Fibroblast of skin of left biceps (primary cell): Measurements from ENCODE around the gene RIN2.
"Not testable (repeated sequence)": the region's sequence is repeated elsewhere in the genome, so short reads cannot be mapped to it uniquely, and the experiment has no call there.

Source experiments
- DNase-seq, 2 experiments: peaks; one replicate each; pipeline ENCODE4 v3.0.0-alpha.2; 2013; ENCODE audit warnings: low read depth in 2 of 2

The RIN2 gene

DNA sequence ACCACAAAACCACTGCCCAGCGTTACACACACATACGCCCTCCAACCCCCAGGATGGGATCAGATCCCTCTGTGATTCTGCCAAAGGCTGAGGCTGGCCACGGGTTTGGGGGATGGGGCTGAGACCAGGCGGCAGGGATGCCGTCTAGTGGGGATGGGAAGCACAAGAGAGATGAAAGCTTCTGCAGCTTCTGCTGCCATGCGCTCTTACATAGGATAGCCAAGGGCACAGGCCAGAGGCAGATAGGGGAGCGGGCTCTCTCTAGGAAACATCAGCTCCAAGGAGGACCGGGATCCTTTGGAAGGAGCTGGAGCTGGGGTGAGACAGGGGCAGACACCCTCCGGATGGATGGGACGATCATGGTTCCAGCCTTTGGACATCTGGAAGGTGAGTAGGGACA is 18.7 kb upstream of the RIN2 start:
- no peak for DNase-seq

DNA sequence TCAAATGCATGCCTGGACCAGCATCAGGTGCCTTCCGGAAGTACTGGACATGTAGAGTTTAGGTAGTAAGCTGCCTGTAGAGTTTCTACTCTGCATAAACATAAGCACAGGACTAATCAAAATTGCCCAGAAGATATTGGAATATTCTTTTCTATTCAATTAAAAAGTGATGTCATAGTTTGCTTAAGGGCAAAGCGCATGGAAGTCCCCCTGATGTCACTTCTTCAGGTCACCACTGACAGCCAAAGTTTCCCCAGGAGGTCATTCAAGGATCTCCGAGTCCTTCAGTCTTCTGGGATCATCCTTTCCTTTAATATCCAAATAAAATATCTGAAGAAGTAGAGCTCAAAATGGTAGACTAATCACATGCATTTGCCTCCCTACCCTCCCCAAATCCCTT is 17.5 kb upstream of the RIN2 start:
- no peak for DNase-seq

DNA sequence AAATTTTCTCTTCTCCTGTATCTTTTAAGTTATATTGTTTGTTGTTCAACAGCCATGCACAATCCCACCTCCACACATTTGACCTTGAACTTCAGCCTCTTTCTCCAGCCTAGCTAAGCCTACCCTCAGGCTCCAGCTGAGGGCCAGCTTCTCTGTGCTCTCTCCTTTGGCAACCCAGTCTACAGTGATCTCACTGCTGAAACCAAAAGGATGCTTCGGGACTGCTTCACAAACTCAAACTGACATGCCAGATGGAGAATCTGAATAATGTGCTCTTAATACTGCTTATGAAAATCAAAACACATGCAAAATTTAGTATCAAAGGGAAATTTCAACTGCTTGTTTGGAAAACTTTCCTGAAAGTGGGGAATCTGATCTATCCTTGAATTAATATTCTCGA is 16.1 kb upstream of the RIN2 start:
- DNase-seq, result no peak

DNA sequence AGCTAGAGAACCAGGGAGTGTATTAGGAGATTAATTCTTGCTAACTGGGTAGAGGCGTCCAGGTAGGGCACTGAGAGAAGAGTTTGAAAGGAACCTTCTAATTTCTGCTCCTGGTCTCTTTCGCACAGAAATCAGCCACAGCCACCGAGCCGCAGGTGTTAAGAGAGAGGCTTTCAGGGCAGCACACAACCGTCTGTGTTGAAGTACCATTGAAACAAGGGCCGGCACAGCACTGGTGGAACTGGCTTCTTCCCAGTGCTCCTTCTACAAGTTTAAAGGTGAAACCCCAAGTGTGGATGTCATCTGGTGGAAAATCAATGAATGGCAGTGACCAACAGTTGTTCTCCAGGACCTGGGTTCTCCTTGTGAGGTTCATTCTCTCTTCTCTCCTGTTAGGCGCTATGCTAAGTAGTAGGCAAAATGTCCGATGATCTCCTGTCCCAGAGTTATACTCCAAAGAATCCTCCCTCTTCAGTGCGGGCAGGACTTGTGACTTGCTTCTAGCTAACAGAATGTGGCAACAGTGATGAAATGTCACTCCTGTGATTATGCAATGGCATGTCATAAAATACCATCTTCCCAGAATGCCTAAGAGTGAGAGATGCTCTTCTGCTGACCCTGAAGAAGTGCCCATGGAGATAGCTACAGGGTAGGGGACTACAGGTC is 15.0 kb upstream of the RIN2 start:
- DNase-seq, result no peak

DNA sequence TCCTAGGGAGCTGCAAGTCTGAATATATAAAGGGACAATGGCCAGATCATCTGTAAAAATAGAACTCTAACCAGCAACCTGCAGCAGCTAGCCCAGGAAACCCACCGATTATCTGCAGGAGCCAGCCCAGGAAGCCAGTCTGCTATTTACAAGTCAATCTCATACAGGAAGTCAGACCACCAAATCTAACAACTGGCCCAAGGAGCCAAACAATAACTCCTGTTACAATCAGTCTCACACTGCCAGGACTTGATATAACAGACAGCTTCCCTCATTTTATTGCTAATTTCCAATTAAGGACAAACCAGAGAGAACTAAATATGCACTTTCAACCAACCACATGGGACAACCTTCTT is 14.4 kb upstream of the RIN2 start:
- no peak for DNase-seq

DNA sequence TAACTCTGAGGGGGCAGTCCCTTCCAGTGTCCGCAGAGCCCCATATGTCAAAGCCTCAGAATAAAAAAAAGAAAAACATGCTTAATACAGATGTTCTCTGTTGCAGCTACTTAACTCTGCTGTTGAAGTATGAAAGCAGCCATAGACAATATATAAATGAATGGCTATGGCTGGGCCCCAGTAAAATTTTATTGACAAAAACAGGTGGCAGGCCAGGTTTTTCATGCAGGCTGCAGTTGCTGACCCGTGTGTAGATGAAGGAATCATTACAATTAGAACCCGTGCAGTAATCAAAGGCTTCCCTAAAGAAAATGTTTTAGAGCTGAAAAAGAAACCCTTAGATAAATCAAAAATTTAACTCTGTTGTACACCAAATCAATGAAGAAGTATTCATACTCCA is 13.0 kb upstream of the RIN2 start:
- no peak for DNase-seq

DNA sequence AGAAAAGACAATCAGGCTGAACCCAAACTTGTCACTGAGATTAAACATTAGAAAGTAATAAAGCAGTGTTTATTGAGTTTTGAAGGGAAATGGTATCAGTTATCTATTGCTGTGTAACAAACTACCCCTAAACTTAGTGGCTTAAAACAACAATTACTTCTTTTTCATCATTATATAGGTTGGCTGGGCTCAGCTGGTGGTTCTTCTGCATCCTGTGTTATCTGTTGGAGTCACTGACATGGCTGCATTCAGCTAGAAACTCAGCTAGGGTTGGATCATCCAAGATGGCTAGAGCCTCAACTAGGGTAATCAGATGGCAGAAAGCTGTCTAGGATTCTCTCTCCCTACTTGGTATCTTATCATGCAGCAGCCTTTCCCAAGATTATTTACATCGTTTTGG is 12.5 kb upstream of the RIN2 start:
- DNase-seq, result no peak

DNA sequence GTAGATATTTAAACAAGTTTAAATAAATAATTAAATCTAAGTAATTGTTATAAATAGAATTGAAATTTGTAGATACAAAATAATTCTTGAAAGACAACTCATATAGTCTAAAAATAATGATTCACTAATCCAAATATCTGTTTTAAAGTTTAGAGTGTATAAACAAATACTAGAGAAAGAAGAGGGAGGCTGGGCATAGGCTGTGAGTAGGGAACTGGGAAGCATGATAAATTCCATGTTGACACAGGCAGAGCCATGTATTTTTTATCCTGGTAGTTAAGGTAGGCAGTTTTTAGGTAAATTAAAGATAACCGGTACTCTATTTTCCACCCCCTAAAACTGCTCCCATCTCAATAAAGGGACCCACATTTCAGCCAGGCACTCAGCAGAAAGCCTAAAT is 11.7 kb upstream of the RIN2 start:
- no peak for DNase-seq

DNA sequence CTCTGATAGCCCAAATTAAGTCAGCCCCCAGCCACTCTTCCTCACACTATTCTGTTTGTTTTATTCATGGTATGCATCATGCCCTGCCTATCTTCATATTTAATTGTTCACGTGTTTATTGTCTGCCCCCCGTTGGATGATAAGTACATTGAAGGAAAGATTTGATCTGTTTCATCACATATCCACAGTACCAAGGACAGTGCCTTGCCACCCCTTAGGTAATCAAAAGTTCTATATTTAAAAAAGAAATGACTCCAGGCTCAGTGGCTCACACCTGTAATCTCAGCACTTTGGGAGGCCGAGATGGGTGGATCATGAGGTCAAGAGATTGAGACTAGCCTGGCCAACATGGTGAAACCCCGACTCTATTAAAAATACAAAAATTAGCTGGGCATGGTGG is 10.2 kb upstream of the RIN2 start:
- no peak for DNase-seq

DNA sequence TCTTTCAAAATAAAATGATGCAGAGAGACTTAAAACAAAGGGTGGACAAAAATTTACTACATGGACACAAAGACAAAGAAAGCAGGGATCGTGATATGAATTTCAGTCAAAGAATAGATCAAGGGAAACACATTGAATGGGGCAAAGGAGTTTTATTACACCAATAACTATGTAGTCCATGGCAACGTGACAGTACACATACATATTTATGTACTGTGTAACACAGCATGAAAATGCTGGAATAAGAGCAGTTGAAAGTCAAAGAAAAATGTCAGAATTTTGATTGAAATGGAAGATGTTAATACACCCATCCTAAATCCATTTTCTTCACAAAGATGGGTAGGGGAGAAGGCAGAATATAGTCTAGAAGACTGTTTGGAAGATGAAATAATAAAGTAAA is 9.4 kb upstream of the RIN2 start:
- no peak for DNase-seq

DNA sequence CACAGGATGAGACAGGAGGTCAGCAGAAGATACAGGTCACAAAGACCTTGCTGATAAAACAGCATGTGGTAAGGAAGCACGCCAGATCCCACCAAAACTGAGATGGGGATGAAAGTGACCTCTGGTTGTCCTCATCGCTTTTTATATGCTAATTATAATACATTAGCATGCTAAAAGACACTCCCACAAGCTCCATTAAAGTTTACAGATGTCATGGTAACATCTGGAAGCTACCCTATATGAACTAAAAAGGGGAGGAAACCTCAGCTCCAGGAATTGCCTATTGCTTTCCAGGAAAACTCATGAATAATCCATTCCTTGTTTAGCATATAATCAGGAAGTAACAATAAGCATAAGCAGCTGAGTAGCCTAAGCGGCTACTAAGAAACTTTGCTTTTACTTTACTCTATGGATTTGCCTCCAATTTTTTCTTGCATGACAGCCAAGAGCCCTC is 8.4 kb upstream of the RIN2 start:
- DNase-seq, result no peak

DNA sequence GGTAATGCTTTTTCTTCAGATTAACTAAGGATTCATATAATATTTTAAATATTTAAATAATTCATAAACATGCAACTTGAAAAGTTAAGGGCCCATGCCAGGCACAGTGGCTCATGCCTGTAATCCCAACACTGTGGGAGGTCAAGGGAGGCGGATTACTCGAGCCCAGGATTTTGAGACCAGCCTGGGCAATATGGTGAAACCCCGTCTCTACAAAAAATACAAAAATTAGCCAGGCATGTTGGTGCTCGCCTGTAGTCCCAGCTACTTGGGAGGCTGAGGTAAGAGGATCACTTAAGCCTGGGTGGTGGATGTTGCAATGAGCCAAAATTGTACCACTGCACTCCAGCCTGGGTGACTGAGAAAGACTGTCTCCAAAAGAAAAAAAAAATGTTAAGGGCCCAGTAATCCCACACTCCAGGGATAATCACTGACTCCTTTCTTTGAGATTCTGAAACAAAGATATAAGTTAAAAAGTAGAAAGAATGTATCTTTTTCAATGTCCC is 7.9 kb upstream of the RIN2 start:
- DNase-seq, result no peak

DNA sequence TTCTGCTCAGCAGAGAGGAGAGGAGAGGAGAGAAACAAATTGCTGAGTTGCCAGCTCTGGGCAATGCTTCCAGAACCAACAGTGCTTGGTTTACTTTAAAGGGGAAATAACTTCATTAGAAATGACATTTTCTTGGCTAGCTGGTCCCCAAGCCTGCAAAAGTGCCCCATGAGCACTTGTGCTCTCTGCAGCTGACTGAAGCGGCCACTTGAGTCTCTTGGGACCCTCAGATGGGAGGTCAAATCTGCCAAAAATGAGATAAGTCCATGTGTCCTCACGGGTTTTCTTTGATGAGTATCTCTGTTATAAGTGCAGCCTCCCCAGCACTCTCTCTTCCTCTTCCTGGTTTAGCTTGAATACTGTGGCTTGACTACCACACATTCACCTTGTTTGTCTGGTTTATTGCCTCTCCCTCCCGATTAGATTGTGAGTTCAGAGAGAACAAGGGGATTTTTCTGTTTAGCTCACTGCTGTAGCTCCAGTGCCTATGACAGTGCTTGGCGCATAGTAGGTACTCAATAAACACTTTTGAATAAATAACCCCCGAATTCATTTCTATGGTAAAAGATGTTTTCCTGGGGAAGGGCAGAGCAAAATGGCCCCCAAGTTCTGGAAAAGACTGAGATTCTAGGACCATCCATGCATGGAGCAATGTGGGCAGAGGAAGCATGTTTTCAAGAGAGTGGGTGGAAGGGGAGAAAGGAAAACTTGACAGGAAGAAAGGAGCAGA is 7.0 kb upstream of the RIN2 start:
- no peak for DNase-seq

DNA sequence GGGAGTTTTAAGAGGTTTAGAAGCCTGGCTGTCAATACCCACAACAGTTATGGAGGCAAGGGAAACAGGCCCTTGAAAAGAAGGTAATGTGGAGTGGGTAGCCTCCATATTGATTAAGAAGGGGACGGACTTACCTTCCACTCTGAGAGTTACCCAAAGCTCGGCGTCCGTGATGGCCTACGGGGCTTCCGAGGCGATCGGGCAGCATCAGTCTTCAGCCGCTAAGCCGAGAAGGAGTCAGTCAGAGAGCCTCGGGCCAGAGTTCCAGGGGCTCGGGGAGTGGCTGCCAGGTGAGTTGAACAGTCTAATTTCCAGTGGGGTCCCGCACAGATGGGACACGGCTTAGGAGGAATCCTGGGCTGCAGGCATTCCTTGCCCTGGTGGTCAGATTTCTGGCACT is 3.9 kb upstream of the RIN2 start:
- DNase-seq, result not testable (repeated sequence)

DNA sequence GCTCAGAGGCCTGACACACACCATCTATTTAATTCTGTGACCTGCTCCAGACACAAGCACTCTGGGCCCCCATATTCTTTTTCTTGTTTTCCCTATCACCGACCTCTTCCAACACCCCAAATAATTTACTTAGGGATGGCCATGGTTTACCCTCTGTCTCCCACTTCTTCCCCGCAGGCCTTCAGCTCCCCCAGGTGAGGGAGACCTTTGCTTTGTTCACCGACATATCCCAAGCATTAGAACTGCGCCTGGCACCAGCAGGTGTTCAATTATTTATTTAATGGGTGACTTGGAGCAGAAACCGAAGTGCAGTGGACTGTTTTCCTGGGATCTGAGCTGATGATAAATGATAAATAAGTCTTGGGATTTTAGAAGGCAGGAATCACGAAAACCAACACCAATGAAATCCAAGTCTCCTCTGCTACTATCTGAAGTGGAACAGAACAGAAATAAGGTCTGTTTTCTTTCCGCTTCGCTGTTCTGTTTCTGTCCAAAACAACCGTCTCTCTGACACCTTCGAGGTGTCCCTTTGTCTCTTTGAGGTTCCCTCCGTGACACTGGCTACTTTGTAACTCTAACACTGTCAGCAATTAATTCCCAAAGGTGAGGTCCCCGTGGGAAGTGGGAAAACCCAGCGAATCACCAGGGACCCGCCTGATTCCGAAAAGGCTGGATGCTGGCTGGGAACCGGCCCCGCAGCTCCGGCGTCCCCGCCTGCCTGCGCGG is 1.1 kb upstream of the RIN2 start:
- DNase-seq, result no peak

DNA sequence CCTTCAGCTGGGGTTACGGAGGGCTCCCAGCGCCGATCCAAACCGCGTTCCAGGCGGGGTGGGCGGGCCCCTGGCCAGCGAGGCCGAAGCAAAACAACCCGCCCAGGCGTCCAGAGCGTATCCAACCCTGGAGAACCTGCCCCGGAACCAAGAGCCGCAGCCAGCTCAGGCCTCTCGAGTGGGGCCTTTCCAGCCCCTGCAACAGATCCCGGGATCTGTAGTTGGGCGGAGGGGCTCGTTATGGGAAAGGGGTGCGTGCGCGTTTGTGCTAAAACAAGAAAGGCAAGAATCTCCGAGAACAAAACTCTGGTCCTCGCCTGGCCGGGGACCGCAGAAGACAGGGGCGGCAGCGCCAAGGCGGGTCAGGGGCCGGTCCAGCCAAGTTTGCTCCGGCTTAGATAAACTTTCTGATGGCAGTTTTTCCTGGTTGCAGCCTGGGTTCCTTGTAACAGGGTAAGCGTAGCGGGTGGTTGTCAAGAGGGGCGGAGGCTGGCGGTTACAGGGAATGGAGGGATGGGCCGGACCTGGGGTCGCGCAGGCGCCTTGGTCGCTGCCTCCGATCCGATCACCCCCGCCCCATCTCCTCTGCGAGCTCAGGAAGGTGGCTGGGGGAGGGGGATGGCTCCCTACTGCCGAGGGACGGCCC is 448 bp upstream of the RIN2 start:
- peak; percentile 70 to 71 for DNase-seq

DNA sequence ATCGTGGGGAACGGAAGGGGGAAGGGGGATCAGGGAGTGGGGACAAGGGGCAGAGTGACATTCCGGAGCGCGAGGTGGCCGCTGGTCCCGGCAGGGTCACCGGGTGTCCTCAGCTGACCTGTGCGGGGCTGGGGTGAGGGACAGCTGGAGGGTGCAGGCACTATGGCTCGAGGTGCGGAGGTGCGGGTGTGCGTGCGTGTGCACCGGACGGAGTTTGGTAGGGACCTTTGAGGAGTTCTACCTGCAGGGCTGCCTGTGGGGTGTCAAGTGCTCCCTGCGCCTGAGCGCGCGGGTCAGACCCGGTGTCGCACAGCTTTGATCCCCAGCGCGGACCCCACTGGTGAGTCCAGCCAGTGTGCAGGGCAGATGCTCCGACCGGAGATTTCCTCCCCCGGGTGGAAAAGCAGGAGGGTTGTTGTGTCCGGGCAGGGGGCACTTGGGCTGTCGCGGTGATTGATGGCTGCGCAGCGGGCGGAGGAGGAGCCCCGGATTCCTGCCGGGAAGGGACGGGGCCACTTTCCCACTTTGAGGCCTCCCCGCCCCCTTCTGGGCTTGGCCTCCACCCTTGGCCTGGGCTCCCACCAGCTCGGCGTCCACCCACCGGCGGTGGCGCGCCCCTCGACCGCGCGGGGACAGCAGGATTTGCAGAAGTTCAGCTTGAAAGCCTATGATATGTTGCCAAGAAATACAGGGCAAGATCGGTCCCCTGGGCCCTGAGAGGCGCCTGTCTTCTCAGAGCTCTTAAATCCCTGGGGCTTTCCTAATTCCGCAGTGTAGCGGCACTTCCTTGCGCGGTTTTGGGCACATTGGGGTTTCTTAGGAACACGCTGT is 658 bp downstream of the RIN2 start:
- no peak for DNase-seq

DNA sequence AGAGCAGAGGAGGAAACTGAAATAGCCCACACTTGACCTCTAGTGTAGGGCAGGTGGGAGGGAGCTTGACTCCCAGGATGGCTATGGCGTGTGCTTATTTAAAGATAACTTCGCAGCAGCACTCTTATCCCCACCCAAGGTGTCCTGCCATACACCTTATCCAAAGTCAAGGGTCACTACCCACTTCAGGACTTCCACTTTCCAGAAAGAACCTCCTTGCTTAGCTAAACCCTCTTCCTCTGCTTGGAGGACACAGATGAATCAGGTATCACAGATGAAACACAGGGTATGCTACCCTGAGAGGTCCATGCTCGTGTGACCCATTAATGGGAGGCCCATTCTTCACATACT is 2.3 kb downstream of the RIN2 start:
- no peak for DNase-seq

DNA sequence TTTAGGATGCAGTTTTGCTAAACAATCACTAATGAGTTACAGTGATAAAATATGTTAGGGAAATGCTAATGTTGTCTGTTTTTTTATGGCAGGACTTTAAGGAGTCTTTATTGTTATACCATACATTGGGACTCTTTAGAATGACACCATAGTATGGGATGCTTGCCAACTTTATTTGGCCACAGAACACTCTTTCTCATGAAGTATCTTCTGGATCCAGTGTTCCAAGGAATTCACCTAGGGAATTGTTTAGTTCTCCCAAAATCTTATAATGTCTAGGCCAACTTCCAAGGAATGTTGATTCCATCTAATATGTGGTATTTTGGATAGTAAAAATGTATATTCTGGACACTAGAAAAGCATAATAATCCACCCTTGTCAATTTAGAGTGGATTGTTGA is 3.3 kb downstream of the RIN2 start:
- no peak for DNase-seq

DNA sequence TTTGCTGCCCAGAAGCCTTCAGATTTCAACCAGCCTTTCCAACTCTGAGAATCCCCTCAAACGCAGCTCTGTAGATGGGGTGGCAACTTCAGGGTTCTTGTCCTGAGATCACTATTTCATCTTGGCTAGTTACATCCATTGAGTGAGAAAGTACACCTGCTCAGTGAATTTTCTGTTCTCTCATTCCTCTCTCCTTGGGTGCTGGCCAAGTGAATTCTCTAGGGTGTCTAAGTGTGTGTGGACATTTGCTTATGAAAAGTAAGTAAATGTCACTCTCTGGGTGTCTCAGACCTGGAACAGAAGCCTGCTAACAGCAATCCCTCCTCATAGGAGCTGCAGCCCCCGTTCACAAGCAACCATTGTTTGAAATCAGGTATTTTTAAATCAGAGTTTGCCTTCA is 3.8 kb downstream of the RIN2 start:
- no peak for DNase-seq

DNA sequence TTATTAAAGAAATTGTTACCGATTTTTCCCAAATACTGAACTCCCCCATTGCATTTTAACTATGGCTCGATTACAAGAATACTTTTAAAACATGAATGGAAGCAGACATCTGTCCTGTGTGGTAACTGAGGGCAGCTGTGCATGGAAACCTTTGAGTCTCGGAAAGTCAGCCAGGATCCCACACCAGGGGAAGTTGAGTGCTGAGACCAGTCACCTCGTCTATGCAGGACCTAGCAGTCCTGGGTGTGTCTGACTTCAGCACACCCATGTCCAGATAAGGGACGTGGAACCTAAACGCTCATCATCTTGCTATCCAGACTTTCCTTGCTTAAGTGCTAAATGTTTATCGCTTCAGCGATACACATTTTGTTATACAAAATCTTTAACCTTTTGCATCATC is 6.1 kb downstream of the RIN2 start:
- DNase-seq, result no peak

DNA sequence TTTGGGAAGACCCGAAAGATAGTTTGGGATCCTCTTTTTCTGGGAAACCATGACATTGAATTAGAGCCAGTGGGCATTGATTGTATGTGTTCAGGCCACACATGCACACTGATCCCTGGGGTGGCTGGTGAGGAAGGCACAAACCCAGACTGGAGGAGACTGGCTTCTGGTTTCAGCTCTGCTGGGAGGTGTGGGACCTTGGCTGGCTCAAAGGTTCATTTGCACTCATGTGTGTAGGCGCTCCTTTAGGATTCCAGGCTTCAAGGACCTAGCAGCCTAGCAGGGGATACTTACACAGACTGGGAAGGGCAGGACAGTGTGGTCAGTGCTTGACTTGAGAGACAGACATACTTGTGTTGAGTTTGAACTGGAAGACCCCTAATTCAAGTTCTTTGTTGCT is 7.2 kb downstream of the RIN2 start:
- DNase-seq, result no peak
